Measurements from ENCODE around the gene ATRN. TPM values are rescaled to one million over a fixed set of nuclear protein-coding genes. Genes with fewer than 3 reads are reported as not detected.

ATRN gene
- total RNA-seq, 2 experiments from 2014 or later = 8.8 to 9.1 TPM

DNA sequence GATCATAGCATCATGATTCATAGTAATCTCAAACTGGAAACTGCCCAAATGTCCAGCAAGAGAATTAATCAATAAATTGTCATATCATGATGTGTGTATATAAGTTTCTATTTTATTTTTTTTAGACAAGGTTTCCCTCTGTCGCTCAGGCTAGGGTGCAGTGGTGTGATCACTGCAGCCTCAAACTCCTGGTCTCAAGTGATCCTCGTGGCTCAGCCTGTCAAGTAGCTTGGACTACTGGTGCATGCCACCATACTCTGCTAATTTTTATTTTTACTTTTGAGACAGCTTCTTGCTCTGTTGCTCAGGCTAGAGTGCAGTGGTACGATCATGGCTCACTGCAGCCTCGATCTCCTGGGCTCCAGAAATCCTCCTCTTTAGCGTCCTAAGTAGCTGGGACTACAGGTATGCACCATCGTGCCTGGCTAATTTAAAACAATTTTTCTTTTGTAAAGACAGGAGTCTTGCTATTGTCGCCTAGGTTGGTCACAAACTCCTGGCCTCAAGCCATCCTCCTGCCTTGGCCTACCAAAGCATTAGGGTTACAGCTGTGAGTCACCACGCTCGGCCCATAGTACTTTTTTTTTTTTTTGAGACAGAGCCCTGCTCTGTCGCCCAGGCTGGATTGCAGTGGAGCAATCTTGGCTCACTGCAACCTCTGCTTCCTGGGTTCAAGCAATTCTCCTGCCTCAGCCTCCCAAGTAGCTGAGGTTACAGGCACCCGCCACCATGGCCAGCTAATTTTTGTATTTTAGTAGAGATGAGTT lies 8.7 kb upstream of the ATRN start:
- H3K36me3 Mint-ChIP-seq (ENCODE audit: low read depth) = no peaks in the 10 kb centered on the region
- TF ChIP-seq CTCF (IDR thresholded peaks at IDR 0.05) = no peak
- Histone ChIP-seq H3K27me3 (ENCODE audit: control insufficient read depth in 1 of 2, insufficient read depth in 2 of 2, low read length in 2 of 2) (peaks cover 0 to 4% of the 10 kb centered on the region in 2 experiments), H3K36me3 (ENCODE audit: insufficient read depth, low read length) (no peaks in the 10 kb centered on the region), H3K4me1 (ENCODE audit: insufficient read depth, low read length) (no peaks in the 10 kb centered on the region), H3K4me3 (ENCODE audit: low read length) (no peak overlapping the region), H3K27ac (ENCODE audit: low read depth in 1 of 2, low read length in 2 of 2) (no peak overlapping the region), H3K9me3 (ENCODE audit: control insufficient read depth in 1 of 2, insufficient read depth in 1 of 2, low read length in 2 of 2) (no peaks in the 10 kb centered on the region)
- no peak overlapping the region for H3K27ac Mint-ChIP-seq
- no peak for ATAC-seq (ENCODE audit: poor library complexity)
- intact Hi-C loops (cut with DNase I, micrococcal nuclease) = no loop called here
- DNase-seq = no peak
- POLR2A ChIA-PET = no interaction called here
- peaks cover 10% of the 10 kb centered on the region for H3K27me3 Mint-ChIP-seq
- CTCF ChIA-PET = no interaction called here
- no peaks in the 10 kb centered on the region for H3K9me3 Mint-ChIP-seq
- H3K4me1 Mint-ChIP-seq (ENCODE audit: low read depth) = no peaks in the 10 kb centered on the region
- no peak overlapping the region for H3K4me3 Mint-ChIP-seq

- no peak overlapping the region for H3K27ac ChIP-seq (ENCODE audit: low read depth in 1 of 2, low read length in 2 of 2)
- ATAC-seq (ENCODE audit: poor library complexity) (no peak), DNase-seq (no peak)
- H3K9me3 ChIP-seq (ENCODE audit: control insufficient read depth in 1 of 2, insufficient read depth in 1 of 2, low read length in 2 of 2) = no peaks in the 10 kb centered on the region
- intact Hi-C loops (cut with DNase I, micrococcal nuclease) = no loop called here
- Mint-ChIP-seq H3K27ac (no peak overlapping the region), H3K27me3 (peaks cover 5% of the 10 kb centered on the region), H3K4me3 (no peak overlapping the region), H3K36me3 (ENCODE audit: low read depth) (no peaks in the 10 kb centered on the region), H3K4me1 (ENCODE audit: low read depth) (no peaks in the 10 kb centered on the region), H3K9me3 (no peaks in the 10 kb centered on the region)
- TF ChIP-seq CTCF (IDR thresholded peaks at IDR 0.05) = no peak
- H3K4me3 ChIP-seq (ENCODE audit: low read length) = no peak overlapping the region
- no peaks in the 10 kb centered on the region for H3K36me3 ChIP-seq (ENCODE audit: insufficient read depth, low read length)
- ChIA-PET POLR2A (no interaction called here), CTCF (no interaction called here)
- H3K4me1 ChIP-seq (ENCODE audit: insufficient read depth, low read length) = no peaks in the 10 kb centered on the region
- no peaks in the 10 kb centered on the region for H3K27me3 ChIP-seq (ENCODE audit: control insufficient read depth in 1 of 2, insufficient read depth in 2 of 2, low read length in 2 of 2)
These were observed 6.7 kb upstream of the ATRN start for GRCh38 chr20:3464166-3464565.

DNA sequence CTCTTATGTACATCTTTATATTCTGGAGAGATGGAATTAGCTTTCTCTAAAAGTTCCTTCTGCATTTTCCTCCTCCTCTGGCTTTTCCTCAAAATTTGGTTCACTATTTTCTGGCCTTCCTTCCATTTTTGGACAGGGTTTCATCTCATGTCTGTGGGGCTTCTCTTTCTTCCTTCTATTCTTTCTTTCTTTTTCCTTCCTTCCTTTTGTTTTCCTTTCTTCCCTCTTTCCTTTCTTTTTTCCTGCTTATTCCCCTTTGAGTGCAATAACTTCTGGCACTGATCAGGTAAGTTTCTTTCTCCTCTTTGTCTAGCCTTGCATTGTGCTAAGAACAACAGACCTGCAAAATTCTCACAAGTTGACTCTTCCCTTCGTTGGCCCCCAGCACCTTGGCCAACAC lies 5.5 kb upstream of the ATRN start:
- intact Hi-C loops (cut with DNase I, micrococcal nuclease) = no loop called here
- H3K36me3 ChIP-seq (ENCODE audit: insufficient read depth, low read length) = no peaks in the 10 kb centered on the region
- ATAC-seq (ENCODE audit: poor library complexity) (no peak), DNase-seq (no peak)
- Mint-ChIP-seq H3K27ac (no peak overlapping the region), H3K9me3 (no peaks in the 10 kb centered on the region), H3K27me3 (peaks cover 5% of the 10 kb centered on the region), H3K36me3 (ENCODE audit: low read depth) (no peaks in the 10 kb centered on the region), H3K4me1 (ENCODE audit: low read depth) (peaks cover under 1% of the 10 kb centered on the region), H3K4me3 (no peak overlapping the region)
- ChIA-PET CTCF (no interaction called here), POLR2A (no interaction called here)
- no peak for TF ChIP-seq CTCF (IDR thresholded peaks at IDR 0.05)
- H3K27me3 ChIP-seq (ENCODE audit: control insufficient read depth in 1 of 2, insufficient read depth in 2 of 2, low read length in 2 of 2) = no peaks in the 10 kb centered on the region
- peaks cover 3% of the 10 kb centered on the region for H3K4me1 ChIP-seq (ENCODE audit: insufficient read depth, low read length)
- no peak overlapping the region for H3K4me3 ChIP-seq (ENCODE audit: low read length)
- H3K9me3 ChIP-seq (ENCODE audit: control insufficient read depth in 1 of 2, insufficient read depth in 1 of 2, low read length in 2 of 2) = no peaks in the 10 kb centered on the region
- no peak overlapping the region for H3K27ac ChIP-seq (ENCODE audit: low read depth in 1 of 2, low read length in 2 of 2)
